Trophoblast cell (in vitro differentiated cells and primary cell): ENCODE measurements around the gene ADORA2B.

Experiments
- DNase-seq, 2 donors: peaks; one replicate each; pipeline ENCODE4 v3.0.0-alpha.2; 2016
- H2AFZ ChIP-seq: 2 replicates; pipeline ENCODE4 v1.6.1; 2013; ENCODE audit warnings: low read length, moderate library complexity, mild to moderate bottlenecking; ENCODE audit not compliant: insufficient read depth, poor library complexity
- H2AK5ac ChIP-seq: 2 replicates; pipeline ENCODE4 v1.6.1; 2013; ENCODE audit warnings: mild to moderate bottlenecking, low read length
- H2BK120ac ChIP-seq: 2 replicates; pipeline ENCODE4 v1.6.1; 2013; ENCODE audit warnings: low read length, mild to moderate bottlenecking, moderate library complexity; ENCODE audit not compliant: insufficient read depth, poor library complexity
- H2BK12ac ChIP-seq: 2 replicates; pipeline ENCODE4 v1.6.1; 2013; ENCODE audit warnings: mild to moderate bottlenecking, low read length, moderate library complexity
- H2BK5ac ChIP-seq: 2 replicates; pipeline ENCODE4 v1.6.1; 2013; ENCODE audit warnings: low read length, low read depth, moderate library complexity, mild to moderate bottlenecking; ENCODE audit not compliant: poor library complexity
- H3K14ac ChIP-seq: 2 replicates; pipeline ENCODE4 v1.6.1; 2013; ENCODE audit warnings: mild to moderate bottlenecking, low read length
- H3K18ac ChIP-seq: 2 replicates; pipeline ENCODE4 v1.6.1; 2013; ENCODE audit warnings: mild to moderate bottlenecking, low read length
- H3K23ac ChIP-seq: 2 replicates; pipeline ENCODE4 v1.6.1; 2013; ENCODE audit warnings: low read length
- H3K27ac ChIP-seq: 2 replicates; pipeline ENCODE4 v1.5.1; 2013; ENCODE audit warnings: low read depth, mild to moderate bottlenecking, inconsistent platforms, low read length, moderate library complexity
- H3K27me3 ChIP-seq: 2 replicates; pipeline ENCODE4 v1.6.1; 2013; ENCODE audit warnings: inconsistent platforms, mild to moderate bottlenecking, low read length, moderate library complexity; ENCODE audit not compliant: insufficient read depth
- H3K36me3 ChIP-seq, 2 experiments: 1 replicate in 1 of 2; 2 replicates in 1 of 2; pipeline ENCODE4 v1.6.1; 2013; ENCODE audit warnings: low read length in 2 of 2, mild to moderate bottlenecking in 2 of 2, moderate library complexity in 1 of 2; ENCODE audit not compliant: insufficient read depth in 2 of 2, control insufficient read depth in 1 of 2
- H3K4ac ChIP-seq: 2 replicates; pipeline ENCODE4 v1.6.1; 2013; ENCODE audit warnings: low read depth, mild to moderate bottlenecking, low read length, moderate library complexity
- H3K4me1 ChIP-seq, 2 experiments: 1 replicate in 1 of 2; 2 replicates in 1 of 2; pipeline ENCODE4 v1.6.1; 2013; ENCODE audit warnings: low read length in 2 of 2, mild to moderate bottlenecking in 2 of 2, moderate library complexity in 1 of 2; ENCODE audit not compliant: insufficient read depth in 2 of 2, control insufficient read depth in 1 of 2
- H3K4me2 ChIP-seq: 2 replicates; pipeline ENCODE4 v1.6.1; 2013; ENCODE audit warnings: inconsistent platforms, mild to moderate bottlenecking, low read length, moderate library complexity
- H3K4me3 ChIP-seq: 2 replicates; pipeline ENCODE4 v1.5.1; 2013; ENCODE audit warnings: mild to moderate bottlenecking, low read depth, low read length, inconsistent platforms
- H3K79me1 ChIP-seq: one replicate; pipeline ENCODE4 v1.6.1; 2013; ENCODE audit warnings: low read length
- H3K79me2 ChIP-seq: 2 replicates; pipeline ENCODE4 v1.6.1; 2013; ENCODE audit warnings: low read length, mild to moderate bottlenecking; ENCODE audit not compliant: control insufficient read depth, insufficient read depth, poor library complexity
- H3K9ac ChIP-seq: 2 replicates; pipeline ENCODE4 v1.6.1; 2013; ENCODE audit warnings: mild to moderate bottlenecking, low read length
- H3K9me3 ChIP-seq: 2 replicates; pipeline ENCODE4 v1.6.1; 2013; ENCODE audit warnings: low read depth, mild to moderate bottlenecking, control low read depth, inconsistent platforms, low read length; ENCODE audit not compliant: insufficient read depth
- H4K12ac ChIP-seq: 2 replicates; pipeline ENCODE4 v1.6.1; 2013; ENCODE audit warnings: low read depth, mild to moderate bottlenecking, low read length, moderate library complexity
- H4K8ac ChIP-seq: 2 replicates; pipeline ENCODE4 v1.6.1; 2013; ENCODE audit warnings: low read depth, mild to moderate bottlenecking, low read length, moderate library complexity
- H4K91ac ChIP-seq: one replicate; pipeline ENCODE4 v1.6.1; 2013; ENCODE audit warnings: low read depth, mild to moderate bottlenecking, low read length, moderate library complexity
- WGBS: extraction: QIAGEN DNeasy Blood & Tissue Kit; methylation state at CpG from one replicate; pipeline ENCODE4 v1.1.7; 2013; ENCODE audit warnings: missing lambda C conversion rate; ENCODE audit not compliant: insufficient read length, insufficient coverage; ENCODE audit errors: extremely low coverage; 5-methylcytosine and 5-hydroxymethylcytosine counted together

ADORA2B gene

GRCh38 chr17:16002708-16003260, 57.9 kb downstream of the ADORA2B start:
- H3K79me1 ChIP-seq = peaks cover 7% of the 10 kb centered on the region
- H2BK120ac ChIP-seq = no peak overlapping the region
- peaks cover 0 to 5% of the 10 kb centered on the region in 2 experiments for H3K4me1 ChIP-seq
- no peaks in the 10 kb centered on the region for H3K9me3 ChIP-seq
- no peaks in the 10 kb centered on the region for H3K27me3 ChIP-seq
- H3K9ac ChIP-seq = no peak overlapping the region
- H4K91ac ChIP-seq = no peak overlapping the region
- DNase-seq = no peak
- no peak overlapping the region for H2AFZ ChIP-seq
- no peak overlapping the region for H4K8ac ChIP-seq
- H3K4me3 ChIP-seq = no peak overlapping the region
- H3K36me3 ChIP-seq = peaks cover 16 to 32% of the 10 kb centered on the region in 2 experiments
- no peak overlapping the region for H3K27ac ChIP-seq
- no peak overlapping the region for H2BK5ac ChIP-seq
- H3K4me2 ChIP-seq = no peak overlapping the region
- no CpG with 5 or more reads among the region's 2 CpGs for WGBS
- H3K23ac ChIP-seq = no peak overlapping the region
- H3K79me2 ChIP-seq = peaks cover 9% of the 10 kb centered on the region
- no peak overlapping the region for H2AK5ac ChIP-seq
- no peak overlapping the region for H3K18ac ChIP-seq
- H2BK12ac ChIP-seq = no peak overlapping the region
- H4K12ac ChIP-seq = no peak overlapping the region
- H3K14ac ChIP-seq = no peak overlapping the region
- no peak overlapping the region for H3K4ac ChIP-seq

GRCh38 chr17:16003841-16004240, 58.9 kb downstream of the ADORA2B start:
- Histone ChIP-seq H3K4me2 (no peak overlapping the region), H3K4ac (no peak overlapping the region), H3K79me2 (peaks cover 9% of the 10 kb centered on the region), H2BK5ac (no peak overlapping the region), H3K9ac (no peak overlapping the region), H4K12ac (no peak overlapping the region), H2BK12ac (no peak overlapping the region), H3K14ac (no peak overlapping the region), H3K4me3 (no peak overlapping the region), H3K27me3 (no peaks in the 10 kb centered on the region), H2AFZ (no peak overlapping the region), H3K79me1 (peaks cover 7% of the 10 kb centered on the region), H3K36me3 (peaks cover 16 to 42% of the 10 kb centered on the region in 2 experiments), H2BK120ac (no peak overlapping the region), H3K18ac (no peak overlapping the region), H4K8ac (no peak overlapping the region), H3K9me3 (no peaks in the 10 kb centered on the region), H3K4me1 (peaks cover 0 to 5% of the 10 kb centered on the region in 2 experiments), H3K23ac (no peak overlapping the region), H3K27ac (no peak overlapping the region), H4K91ac (no peak overlapping the region), H2AK5ac (no peak overlapping the region)
- DNase-seq = no peak
- WGBS = no CpG with 5 or more reads among the region's 1 CpG

GRCh38 chr17:16005636-16006035, 60.7 kb downstream of the ADORA2B start:
- Histone ChIP-seq H2BK5ac (no peak overlapping the region), H3K36me3 (peaks cover 16 to 42% of the 10 kb centered on the region in 2 experiments), H3K79me2 (no peaks in the 10 kb centered on the region), H2AFZ (no peak overlapping the region), H3K23ac (no peak overlapping the region), H3K4ac (no peak overlapping the region), H3K18ac (no peak overlapping the region), H2AK5ac (no peak overlapping the region), H2BK120ac (no peak overlapping the region), H3K4me2 (no peak overlapping the region), H3K79me1 (no peaks in the 10 kb centered on the region), H3K4me3 (no peak overlapping the region), H3K4me1 (peaks cover 0 to 5% of the 10 kb centered on the region in 2 experiments), H3K9ac (no peak overlapping the region), H2BK12ac (no peak overlapping the region), H3K27ac (no peak overlapping the region), H3K27me3 (no peaks in the 10 kb centered on the region), H3K14ac (no peak overlapping the region), H4K8ac (no peak overlapping the region), H4K12ac (no peak overlapping the region), H3K9me3 (no peaks in the 10 kb centered on the region), H4K91ac (no peak overlapping the region)
- no peak for DNase-seq
- WGBS = no CpG with 5 or more reads among the region's 1 CpG

GRCh38 chr17:16007439-16007838, 62.5 kb downstream of the ADORA2B start:
- no peaks in the 10 kb centered on the region for H3K27me3 ChIP-seq
- H3K23ac ChIP-seq = no peak overlapping the region
- H4K12ac ChIP-seq = no peak overlapping the region
- H3K9me3 ChIP-seq = no peaks in the 10 kb centered on the region
- no peak overlapping the region for H2BK12ac ChIP-seq
- H2AFZ ChIP-seq = no peak overlapping the region
- DNase-seq = no peak
- WGBS = no CpG with 5 or more reads among the region's 3 CpGs
- no peak overlapping the region for H4K8ac ChIP-seq
- no peaks in the 10 kb centered on the region for H3K79me1 ChIP-seq
- H2BK120ac ChIP-seq = no peak overlapping the region
- H3K4me1 ChIP-seq = no peaks in the 10 kb centered on the region
- H3K36me3 ChIP-seq = peaks cover 18 to 40% of the 10 kb centered on the region in 2 experiments
- no peak overlapping the region for H3K4ac ChIP-seq
- no peak overlapping the region for H2AK5ac ChIP-seq
- no peak overlapping the region for H3K9ac ChIP-seq
- no peak overlapping the region for H3K14ac ChIP-seq
- no peak overlapping the region for H4K91ac ChIP-seq
- H3K27ac ChIP-seq = no peak overlapping the region
- no peak overlapping the region for H2BK5ac ChIP-seq
- H3K79me2 ChIP-seq = no peaks in the 10 kb centered on the region
- H3K18ac ChIP-seq = no peak overlapping the region
- no peak overlapping the region for H3K4me2 ChIP-seq
- H3K4me3 ChIP-seq = no peak overlapping the region
